Measurements from ENCODE around the gene CDK17. TPM values are rescaled to one million over a fixed set of nuclear protein-coding genes. Genes with fewer than 3 reads are reported as not detected.

CDK17 gene
- total and polyA plus RNA-seq, 9 of the 15 experiments (the other 6 are each of a cell fraction or from before 2014, with no cell fraction given) = 4.8 to 39.3 (median 21.6) TPM

- no peak for TF ChIP-seq ZNF407 (IDR thresholded peaks at IDR 0.05; ENCODE audit: low read depth)
- no peak for TF ChIP-seq ZBTB9 (CRISPR knock-in tag; IDR thresholded peaks at IDR 0.05)
- TF ChIP-seq RBM34 (IDR thresholded peaks at IDR 0.05; ENCODE audit: borderline replicate concordance, insufficient read depth, low read length) = no peak
- no peak for TF ChIP-seq MEF2D (tag; conservative IDR thresholded peaks at IDR 0.05; ENCODE audit: low read depth)
- TF ChIP-seq ELF1 (tag; IDR thresholded peaks at IDR 0.05) = no peak
- no peak for TF ChIP-seq ZFX (CRISPR knock-in tag; IDR thresholded peaks at IDR 0.05)
- no peak for TF ChIP-seq PHF8 (IDR thresholded peaks at IDR 0.05; ENCODE audit: borderline replicate concordance, low read length)
- TF ChIP-seq PRPF4 (IDR thresholded peaks at IDR 0.05; ENCODE audit: insufficient read depth, low read depth, low read length, poor library complexity, severe bottlenecking) = no peak
- no peak for TF ChIP-seq ZNF785 (CRISPR knock-in tag; IDR thresholded peaks at IDR 0.05)
- TF ChIP-seq MTA1 (IDR thresholded peaks at IDR 0.05; ENCODE audit: borderline replicate concordance) = peak; percentile 59; the same call in 1 of the 2 replicates
- TF ChIP-seq SMARCC2 (IDR thresholded peaks at IDR 0.05; ENCODE audit: low read depth) = peak; percentile 36; the same call in 1 of the 2 replicates
- no peak for TF ChIP-seq RBM15 (IDR thresholded peaks at IDR 0.05; ENCODE audit: insufficient read depth, low read length)
- TF ChIP-seq GATA2 (CRISPR knock-in tag; IDR thresholded peaks at IDR 0.05) = peak; percentile 89
- no peak for TF ChIP-seq CUX1 (CRISPR knock-in tag; IDR thresholded peaks at IDR 0.05)
Measured at GRCh38 chr12:96329545-96329944, 70.7 kb downstream of the CDK17 start (continued).

Data from K562 (cell line).